ENCODE measurements around the gene MEPCE. TPM values are rescaled to one million over a fixed set of nuclear protein-coding genes. Genes with fewer than 3 reads are reported as not detected.
"Not testable (repeated sequence)": the region's sequence is repeated elsewhere in the genome, so short reads cannot be mapped to it uniquely, and the experiment has no call there.

The MEPCE gene, protein sequence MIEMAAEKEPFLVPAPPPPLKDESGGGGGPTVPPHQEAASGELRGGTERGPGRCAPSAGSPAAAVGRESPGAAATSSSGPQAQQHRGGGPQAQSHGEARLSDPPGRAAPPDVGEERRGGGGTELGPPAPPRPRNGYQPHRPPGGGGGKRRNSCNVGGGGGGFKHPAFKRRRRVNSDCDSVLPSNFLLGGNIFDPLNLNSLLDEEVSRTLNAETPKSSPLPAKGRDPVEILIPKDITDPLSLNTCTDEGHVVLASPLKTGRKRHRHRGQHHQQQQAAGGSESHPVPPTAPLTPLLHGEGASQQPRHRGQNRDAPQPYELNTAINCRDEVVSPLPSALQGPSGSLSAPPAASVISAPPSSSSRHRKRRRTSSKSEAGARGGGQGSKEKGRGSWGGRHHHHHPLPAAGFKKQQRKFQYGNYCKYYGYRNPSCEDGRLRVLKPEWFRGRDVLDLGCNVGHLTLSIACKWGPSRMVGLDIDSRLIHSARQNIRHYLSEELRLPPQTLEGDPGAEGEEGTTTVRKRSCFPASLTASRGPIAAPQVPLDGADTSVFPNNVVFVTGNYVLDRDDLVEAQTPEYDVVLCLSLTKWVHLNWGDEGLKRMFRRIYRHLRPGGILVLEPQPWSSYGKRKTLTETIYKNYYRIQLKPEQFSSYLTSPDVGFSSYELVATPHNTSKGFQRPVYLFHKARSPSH
- 27.7 TPM for total RNA-seq

GRCh38 chr7:100429637-100430492, at the start of gene MEPCE:
Gene MEPCE (plus strand): TSS chr7:100429831. CDS start chr7:100430019, 188 bp downstream.
- FAIRE-seq, result no peak
- DNase-seq (ENCODE audit: low spot score in 2 of 2), result peak; percentile 90 to 94

DNA sequence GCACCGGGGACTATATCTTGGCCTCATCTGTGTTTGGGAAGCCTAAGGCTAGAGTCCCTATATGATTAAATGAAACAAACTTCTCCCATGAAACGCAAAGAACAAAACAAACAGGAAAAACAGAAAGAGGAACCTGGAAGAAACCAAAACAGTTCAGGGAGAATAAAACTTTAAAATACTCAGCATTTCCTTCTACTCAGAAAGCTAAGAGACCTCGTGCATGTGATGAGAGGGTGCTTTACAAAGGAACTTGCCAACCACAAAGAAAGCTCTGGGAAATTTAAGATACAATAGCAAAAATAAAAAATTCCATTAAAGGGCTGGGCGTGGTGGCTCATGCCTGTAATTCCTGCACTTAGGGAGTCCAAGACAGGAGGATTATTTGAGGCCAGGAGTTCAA, 49.4 kb upstream of the MEPCE start:
- DNase-seq (ENCODE audit: low spot score in 2 of 2) (no peak), FAIRE-seq (no peak)

DNA sequence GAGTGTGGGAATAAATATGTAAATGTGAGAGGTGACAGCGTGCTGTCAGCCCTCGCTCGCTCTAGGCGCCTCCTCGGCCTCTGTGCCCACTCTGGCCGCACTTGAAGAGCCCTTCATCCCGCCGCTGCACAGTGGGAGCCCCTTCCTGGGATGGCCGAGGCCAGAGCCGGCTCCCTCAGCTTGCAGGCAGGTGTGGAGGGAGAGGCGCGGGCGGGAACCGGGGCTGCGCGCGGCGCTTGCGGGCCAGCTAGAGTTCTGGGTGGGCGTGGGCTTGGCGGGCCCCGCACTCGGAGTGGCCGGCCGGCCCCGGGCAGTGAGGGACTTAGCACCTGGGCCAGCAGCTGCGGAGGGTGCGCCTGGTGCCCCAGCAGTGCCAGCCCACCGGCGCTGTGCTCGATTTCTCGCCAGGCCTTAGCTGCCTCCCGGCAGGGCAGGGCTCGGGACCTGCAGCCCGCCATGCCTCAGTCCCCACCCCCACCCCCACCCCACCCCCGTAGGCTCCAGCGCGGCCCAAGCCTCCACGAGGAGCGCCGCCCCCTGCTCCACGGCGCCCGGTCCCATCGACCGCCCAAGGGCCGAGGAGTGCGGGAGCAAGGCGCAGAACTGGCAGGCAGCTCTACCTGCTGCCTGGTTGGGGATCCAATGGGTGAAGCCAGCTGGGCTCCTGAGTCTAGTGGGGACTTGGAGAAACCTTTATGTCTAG, 47.9 kb upstream of the MEPCE start:
- not testable (repeated sequence) for FAIRE-seq; DNase-seq (ENCODE audit: low spot score in 2 of 2)

DNA sequence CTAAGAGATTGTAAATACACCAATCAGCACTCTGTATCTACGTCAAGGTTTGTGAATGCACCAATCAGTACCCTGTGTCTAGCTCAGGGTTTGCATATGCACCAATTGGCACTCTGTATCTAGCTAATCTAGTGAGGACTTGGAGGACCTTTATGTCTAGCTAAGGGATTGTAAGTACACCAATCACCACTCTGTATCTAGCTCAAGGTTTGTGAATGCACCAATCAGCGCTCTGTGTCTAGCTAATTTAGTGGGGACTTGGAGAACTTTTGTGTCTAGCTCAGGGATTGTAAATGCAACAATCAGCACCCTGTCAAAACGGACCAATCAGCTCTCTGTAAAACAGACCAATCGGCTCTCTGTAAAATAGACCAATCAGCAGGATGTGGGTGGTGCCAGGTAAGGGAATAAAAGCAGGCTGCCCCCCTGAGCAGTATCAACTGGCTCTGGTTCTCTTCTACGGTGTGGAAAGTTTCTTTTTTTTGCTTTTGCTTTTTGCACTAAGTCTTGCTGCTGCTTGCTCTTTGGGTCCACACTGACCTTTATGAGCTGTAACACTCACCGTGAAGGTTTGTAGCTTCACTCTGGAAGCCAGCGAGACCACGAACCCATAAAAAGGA, 47.3 kb upstream of the MEPCE start:
- not testable (repeated sequence) for DNase-seq (ENCODE audit: low spot score in 2 of 2); FAIRE-seq

DNA sequence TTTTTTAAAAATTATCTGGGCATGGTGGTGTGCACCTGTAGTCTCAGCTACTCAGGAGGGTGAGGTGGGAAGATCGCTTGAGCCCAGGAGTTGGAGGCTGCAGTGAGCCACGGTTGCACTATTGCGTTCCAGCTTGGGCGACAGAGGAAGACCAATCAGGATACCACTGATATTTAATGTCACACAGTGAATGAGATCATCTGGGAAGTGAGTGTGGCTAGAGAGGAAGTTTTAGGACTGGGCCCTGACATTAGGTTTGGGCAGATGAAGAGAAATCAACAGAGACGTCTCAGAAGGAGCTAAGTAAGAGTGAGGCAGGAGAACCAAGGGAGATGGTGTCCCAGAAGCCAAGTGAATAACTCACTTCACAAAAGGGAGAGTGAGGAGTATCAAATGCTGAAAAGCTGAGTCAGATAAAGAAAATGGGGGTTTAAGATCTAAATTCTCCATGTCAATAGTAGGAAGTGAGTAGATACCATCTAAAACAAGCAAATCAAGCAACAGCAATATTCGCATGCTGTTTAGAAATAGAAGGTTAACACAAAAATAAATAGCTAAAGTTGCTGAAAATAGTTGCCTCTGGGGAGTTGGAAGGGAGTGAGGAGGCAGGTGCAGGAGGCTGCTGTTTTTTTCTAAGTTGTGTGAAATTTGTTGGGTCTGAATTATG, 44.9 kb upstream of the MEPCE start:
- FAIRE-seq (no peak), DNase-seq (ENCODE audit: low spot score in 2 of 2) (no peak)

- DNase-seq (ENCODE audit: low spot score in 2 of 2) (no peak), FAIRE-seq (no peak)
These were observed 42.7 kb upstream of the MEPCE start for GRCh38 chr7:100386940-100387339.

DNA sequence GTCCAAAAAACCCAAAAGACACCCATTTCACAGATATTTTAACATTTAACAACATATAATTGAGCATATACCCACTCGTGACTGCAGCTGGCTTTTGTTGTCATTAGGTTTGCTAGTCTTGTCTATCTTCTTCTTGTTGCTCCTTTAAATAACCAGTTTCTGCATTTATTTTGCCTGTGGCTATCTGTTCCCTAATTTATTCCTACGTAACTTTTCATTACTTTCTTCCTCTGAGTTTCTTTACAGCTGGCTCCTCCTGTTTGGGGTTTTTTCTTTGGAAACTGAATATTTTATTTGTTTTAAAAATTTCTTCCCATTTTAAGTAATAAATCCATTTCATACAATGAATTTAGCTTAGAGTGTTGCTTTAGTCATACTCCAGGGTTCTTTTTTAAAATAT, 41.9 kb upstream of the MEPCE start:
- DNase-seq (ENCODE audit: low spot score in 2 of 2) (no peak), FAIRE-seq (no peak)

DNA sequence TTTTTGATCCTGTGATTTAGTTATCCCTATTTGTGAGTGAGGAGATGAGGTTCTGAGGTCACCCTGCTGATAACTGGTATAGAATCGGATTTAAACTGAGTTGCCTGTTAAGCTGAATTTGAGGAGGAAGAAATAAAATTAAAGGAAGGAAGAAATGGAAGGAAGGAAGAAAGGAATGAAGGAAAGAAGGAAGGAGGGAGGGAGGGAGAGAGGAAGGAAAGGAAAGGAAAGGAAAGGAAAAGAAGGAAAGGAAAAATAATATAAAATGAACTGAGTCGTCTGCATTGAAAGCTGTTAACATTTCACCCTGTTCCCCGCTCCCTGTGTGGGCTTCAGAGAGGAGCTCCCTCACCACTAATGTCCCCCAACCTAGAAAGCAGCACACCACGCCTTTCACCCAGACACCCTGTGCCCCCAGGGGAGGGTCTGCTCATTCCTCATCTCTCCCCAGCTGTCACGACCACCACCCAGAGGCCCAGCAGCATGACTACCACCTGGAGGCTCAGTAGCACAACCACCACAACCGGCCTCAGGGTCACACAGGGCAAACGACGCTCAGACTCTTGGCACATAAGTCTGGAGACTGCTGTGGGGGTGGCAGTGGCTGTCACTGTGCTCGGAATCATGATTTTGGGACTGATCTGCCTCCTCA, 40.1 kb upstream of the MEPCE start:
- DNase-seq (ENCODE audit: low spot score in 2 of 2), result no peak
- FAIRE-seq, result no peak

- DNase-seq (ENCODE audit: low spot score in 2 of 2) (no peak), FAIRE-seq (no peak)
These were observed 39.2 kb upstream of the MEPCE start for GRCh38 chr7:100390286-100391009.

- DNase-seq (ENCODE audit: low spot score in 2 of 2), result no peak
- FAIRE-seq, result no peak
These were observed 36.3 kb upstream of the MEPCE start for GRCh38 chr7:100393233-100393905.

GRCh38 chr7:100394077-100394476, 35.6 kb upstream of the MEPCE start:
- FAIRE-seq (no peak), DNase-seq (ENCODE audit: low spot score in 2 of 2) (no peak)

- FAIRE-seq (no peak), DNase-seq (ENCODE audit: low spot score in 2 of 2) (no peak)
These were observed 33.1 kb upstream of the MEPCE start for GRCh38 chr7:100396421-100396982.

- DNase-seq (ENCODE audit: low spot score in 2 of 2), result no peak
- FAIRE-seq, result no peak
These were observed 32.1 kb upstream of the MEPCE start for GRCh38 chr7:100397315-100398081.

DNA sequence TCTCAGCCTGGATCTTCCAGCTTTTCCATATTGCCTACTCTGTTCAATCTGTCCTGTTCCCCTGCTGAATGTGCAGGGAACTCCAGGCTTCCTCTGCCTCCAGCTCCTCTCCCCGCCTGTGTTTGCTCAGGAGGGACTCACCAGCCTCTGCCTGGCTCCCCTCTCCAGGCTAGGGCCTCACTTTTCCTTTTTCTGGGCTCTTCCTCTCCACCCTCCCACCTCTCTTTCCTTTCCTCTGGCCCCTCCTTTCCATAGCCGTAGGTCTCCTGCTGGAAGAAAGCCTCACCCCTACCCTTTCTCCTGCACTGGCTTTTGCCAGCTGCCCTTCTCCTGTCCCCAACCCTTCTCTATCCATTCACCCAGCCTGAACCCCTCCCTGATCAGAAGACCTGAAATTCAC, 31.4 kb upstream of the MEPCE start:
- DNase-seq (ENCODE audit: low spot score in 2 of 2) (no peak), FAIRE-seq (no peak)

GRCh38 chr7:100400041-100400440, 29.6 kb upstream of the MEPCE start:
- no peak for DNase-seq (ENCODE audit: low spot score in 2 of 2)
- no peak for FAIRE-seq

- FAIRE-seq (no peak), DNase-seq (ENCODE audit: low spot score in 2 of 2) (no peak)
These were observed 29.0 kb upstream of the MEPCE start for GRCh38 chr7:100400656-100401055.

DNA sequence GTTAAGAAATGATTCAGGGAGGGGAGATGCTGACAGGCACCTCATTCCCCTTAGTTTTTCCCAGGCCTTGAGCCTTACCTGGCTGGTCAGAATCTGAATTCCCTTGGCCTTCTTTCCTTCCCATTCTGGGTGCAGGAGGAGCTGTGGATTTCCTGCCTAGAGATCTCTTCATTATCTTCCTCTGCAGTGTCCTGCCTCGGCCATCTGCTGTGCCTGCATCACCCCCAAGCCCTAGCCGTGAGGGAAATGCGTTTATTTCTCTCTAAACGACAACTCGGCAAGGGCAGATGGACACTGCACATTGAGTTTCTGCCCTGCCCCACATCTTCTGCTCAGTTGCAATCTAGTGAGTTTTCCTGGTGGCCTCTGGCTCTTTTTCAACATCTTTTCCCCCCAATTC, 27.8 kb upstream of the MEPCE start:
- DNase-seq (ENCODE audit: low spot score in 2 of 2) (no peak), FAIRE-seq (no peak)
